ENCODE measurements around the gene GALNTL6.

GRCh38 chr4:172898715-172899114, 1085.5 kb downstream of the GALNTL6 start:
- TF ChIP-seq POLR2A (IDR thresholded peaks at IDR 0.05; ENCODE audit: low read length) = no peak
- TF ChIP-seq GATA1 (IDR thresholded peaks at IDR 0.05; ENCODE audit: low read depth, low read length) = no peak
